ENCODE data around the gene SAMD5.

GRCh38 chr6:147570681-147571080, 62.2 kb downstream of the SAMD5 start:
- no peak for TF ChIP-seq POLR2AphosphoS5 (IDR thresholded peaks at IDR 0.05; ENCODE audit: low read depth, low read length)
- no peak for TF ChIP-seq SIN3A (IDR thresholded peaks at IDR 0.05; ENCODE audit: borderline replicate concordance, insufficient read depth, low read length)
- TF ChIP-seq TAF1 (IDR thresholded peaks at IDR 0.05; ENCODE audit: borderline replicate concordance, insufficient read depth, low read length) = no peak
